Suprapubic skin (tissue), 4 donors: ENCODE data around the gene CALN1.

Source experiments
- CTCF ChIP-seq, 2 donors: fragments of 200-600 bp in 1 of 2; fragments of 450-650 bp in 1 of 2; sonication (generic) in 1 of 2; IDR thresholded peaks; one replicate each; pipeline ENCODE4 v1.5.1; 2016 to 2019; ENCODE audit warnings: antibody characterized with exemption in 2 of 2, mild to moderate bottlenecking in 1 of 2, moderate library complexity in 1 of 2
- POLR2A ChIP-seq, 2 donors: fragments of 450-650 bp; IDR thresholded peaks; one replicate each; pipeline ENCODE4 v1.6.1; 2017; ENCODE audit warnings: antibody characterized with exemption in 2 of 2, mild to moderate bottlenecking in 2 of 2, moderate library complexity in 2 of 2
- POLR2AphosphoS5 ChIP-seq, 3 donors: sonication (generic); formaldehyde crosslinking; IDR thresholded peaks; one replicate each; pipeline ENCODE4 v1.6.1; 2017; ENCODE audit warnings: antibody characterized with exemption in 3 of 3

DNA sequence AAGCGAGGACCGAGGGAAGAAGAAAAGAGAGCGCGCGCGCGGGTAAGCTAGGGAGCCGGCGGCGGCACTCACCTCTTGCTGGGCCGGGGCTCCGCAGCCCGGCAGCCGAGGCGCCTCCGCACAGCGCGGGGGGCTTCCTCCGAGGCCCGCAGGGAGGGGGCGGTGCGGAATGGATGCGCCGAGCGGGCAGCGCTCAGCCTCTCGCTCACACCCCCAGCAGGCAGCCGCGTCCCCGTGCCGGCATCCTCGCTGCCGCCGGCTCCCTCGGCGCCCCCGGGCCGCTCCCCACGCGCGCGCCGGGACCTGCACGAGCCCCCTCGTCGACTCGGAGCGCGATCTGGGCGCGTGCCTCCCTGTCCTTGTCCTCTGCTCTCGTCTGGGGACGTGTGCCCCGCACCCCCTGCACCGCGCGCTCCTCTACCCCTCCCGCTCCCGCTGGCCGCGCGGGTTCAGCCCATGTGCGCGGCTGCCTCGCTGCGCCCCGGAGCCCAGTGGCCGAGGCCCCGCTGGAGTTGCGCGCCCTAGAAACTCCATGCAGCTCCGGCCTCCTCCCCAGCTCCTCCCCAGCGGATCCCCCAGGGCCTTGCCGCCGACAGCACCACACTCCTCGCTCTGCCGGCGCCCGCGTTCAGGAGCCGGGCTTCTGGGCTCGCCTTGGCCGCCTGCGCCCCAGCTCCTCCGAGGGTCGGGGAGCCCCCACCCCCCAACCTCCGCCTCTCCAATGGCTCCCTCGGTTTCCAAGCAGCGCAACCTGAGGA lies 75.3 kb downstream of the CALN1 start:
- TF ChIP-seq CTCF (IDR thresholded peaks at IDR 0.05) (no peak), POLR2AphosphoS5 (IDR thresholded peaks at IDR 0.05) (no peak), POLR2A (IDR thresholded peaks at IDR 0.05) (no peak)
